DND-41 (cell line): ENCODE measurements around the gene CLTA.

Experiments used
- CTCF ChIP-seq: IDR thresholded peaks from 2 replicates; pipeline ENCODE4 v1.5.1; 2012; ENCODE audit warnings: borderline replicate concordance, low read length, moderate library complexity, mild to moderate bottlenecking; ENCODE audit not compliant: poor library complexity, severe bottlenecking; ENCODE audit errors: extremely low read depth
- EZH2 ChIP-seq: IDR thresholded peaks from 3 replicates; pipeline ENCODE4 v1.6.1; 2012; ENCODE audit warnings: borderline replicate concordance, low read depth, mild to moderate bottlenecking, moderate library complexity, low read length, inconsistent platforms; ENCODE audit not compliant: severe bottlenecking

DNA sequence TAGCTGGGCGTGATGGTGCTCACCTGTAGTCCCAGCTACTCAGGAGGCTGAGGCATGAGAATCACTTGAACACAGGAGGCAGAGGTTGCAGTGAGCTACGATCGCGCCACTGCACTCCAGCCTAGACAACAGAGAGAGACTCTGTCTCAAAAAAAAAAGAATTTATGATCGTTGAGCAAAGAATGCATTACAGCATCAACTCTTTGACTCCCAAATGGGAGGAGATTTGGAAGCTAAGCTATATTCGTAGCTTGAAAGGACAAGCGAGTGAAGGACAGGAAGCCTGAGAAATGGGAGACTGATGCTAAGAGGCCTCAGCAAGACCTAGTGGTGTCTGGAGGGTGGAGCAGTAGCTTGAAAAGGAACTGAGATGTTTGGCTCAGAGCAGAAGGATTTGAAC, 31.8 kb upstream of the CLTA start:
- TF ChIP-seq CTCF (no peak), EZH2 (no peak)
